Thymus (tissue), 11 donors: ENCODE data around the gene N4BP2L1. TPM values are rescaled to one million over a fixed set of nuclear protein-coding genes. Genes with fewer than 3 reads are reported as not detected.

Source experiments
- DNase-seq, 9 donors: peaks; one replicate each; pipeline ENCODE4 v3.0.0-alpha.2; 2013; ENCODE audit warnings: low spot score in 9 of 9, low read depth in 6 of 9, missing footprints in 1 of 9
- H3K27ac ChIP-seq, 2 donors: one replicate each; pipeline ENCODE4 v1.5.1; 2013; ENCODE audit warnings: control low read depth in 1 of 2, low read depth in 1 of 2, low read length in 1 of 2, mild to moderate bottlenecking in 1 of 2, moderate library complexity in 1 of 2
- H3K27me3 ChIP-seq, 2 donors: one replicate each; pipeline ENCODE4 v1.5.1; 2013; ENCODE audit warnings: low read length in 1 of 2; ENCODE audit not compliant: control insufficient read depth in 2 of 2, insufficient read depth in 1 of 2
- H3K36me3 ChIP-seq, 2 donors: one replicate each; pipeline ENCODE4 v1.5.1; 2013; ENCODE audit warnings: low read length in 1 of 2, mild to moderate bottlenecking in 1 of 2, moderate library complexity in 1 of 2; ENCODE audit not compliant: control insufficient read depth in 2 of 2, insufficient read depth in 2 of 2
- H3K4me1 ChIP-seq, 2 donors: one replicate each; pipeline ENCODE4 v1.5.1; 2013; ENCODE audit warnings: low read length in 2 of 2; ENCODE audit not compliant: control insufficient read depth in 2 of 2, insufficient read depth in 2 of 2
- H3K4me3 ChIP-seq, 2 donors: one replicate each; pipeline ENCODE4 v1.5.1; 2013; ENCODE audit warnings: low read length in 2 of 2, control low read depth in 1 of 2, mild to moderate bottlenecking in 1 of 2
- H3K9me3 ChIP-seq, 2 donors: one replicate each; pipeline ENCODE4 v1.5.1; 2013; ENCODE audit warnings: low read length in 1 of 2, mild to moderate bottlenecking in 1 of 2; ENCODE audit not compliant: control insufficient read depth in 2 of 2, insufficient read depth in 1 of 2
- WGBS: extraction: QIAGEN DNeasy Blood & Tissue Kit; methylation state at CpG from one replicate; pipeline ENCODE4 v1.1.7; 2013; 5-methylcytosine and 5-hydroxymethylcytosine counted together
- polyA plus RNA-seq: library from polyadenylated mRNA; stranded (reverse); fragments of 200-250 nt; gene quantifications from one replicate; pipeline ENCODE4 v1.2.3, GENCODE V29; 2013
- total RNA-seq: library from RNA; stranded (reverse); fragments of 120-200 nt; gene quantifications from one replicate; pipeline ENCODE4 v1.2.4, GENCODE V29; 2013
- donor health status: healthy.

The N4BP2L1 gene
- total and polyA plus RNA-seq, 2 donors = 33.5 to 75.7 TPM

DNA sequence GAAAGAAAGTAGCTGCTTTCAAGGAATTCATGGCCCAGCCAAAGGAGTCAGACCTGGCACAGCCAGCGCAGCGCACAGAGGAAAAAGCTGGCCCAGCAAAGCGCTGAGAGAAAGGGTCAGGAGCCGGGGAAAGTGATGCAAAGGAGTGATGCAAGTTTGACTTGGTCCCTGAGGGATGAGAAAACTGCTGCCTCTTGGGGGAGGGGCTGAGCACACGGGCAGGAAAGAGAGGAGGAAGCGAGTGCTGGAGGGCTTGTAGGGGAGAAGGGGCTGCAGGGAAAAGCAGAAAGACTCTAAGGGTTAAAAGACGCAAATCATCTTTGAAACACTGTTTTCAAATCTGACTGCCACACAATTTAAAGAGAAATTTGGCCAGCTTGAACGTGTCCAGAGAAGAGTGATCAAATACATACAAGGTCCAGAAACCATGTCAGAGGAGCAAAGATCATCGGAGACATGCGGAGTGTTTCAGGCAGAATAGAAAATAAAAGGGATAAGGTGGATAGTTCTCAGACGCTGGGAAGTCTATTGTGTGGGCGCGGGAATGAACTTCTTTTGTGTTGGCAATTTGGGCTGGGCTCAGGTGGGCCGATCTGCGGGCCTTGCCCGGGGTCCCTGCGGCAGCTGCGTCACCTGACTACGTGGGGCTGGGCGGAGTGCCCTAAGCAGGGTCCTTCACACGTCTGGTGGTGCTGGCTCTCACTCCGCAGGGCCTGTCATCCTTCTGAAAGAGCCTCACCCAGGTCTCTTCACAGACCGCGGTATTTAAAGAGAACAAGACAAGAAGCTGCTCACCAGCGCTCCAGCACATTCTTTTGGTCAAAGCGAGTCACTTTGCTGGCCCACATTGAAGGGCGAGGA lies 18.1 kb downstream of the N4BP2L1 start:
- peak overlapping the region in 1 of 2 donors; percentile 42 for H3K27ac ChIP-seq
- DNase-seq = no peak
- H3K9me3 ChIP-seq = no peaks in the 10 kb centered on the region
- WGBS = 82% methylated on average over 27 of the region's 27 CpGs
- H3K36me3 ChIP-seq = peaks cover 4 to 13% of the 10 kb centered on the region in 2 donors
- no peaks in the 10 kb centered on the region for H3K27me3 ChIP-seq
- no peak overlapping the region for H3K4me3 ChIP-seq
- peaks cover 2 to 17% of the 10 kb centered on the region in 2 donors for H3K4me1 ChIP-seq

DNA sequence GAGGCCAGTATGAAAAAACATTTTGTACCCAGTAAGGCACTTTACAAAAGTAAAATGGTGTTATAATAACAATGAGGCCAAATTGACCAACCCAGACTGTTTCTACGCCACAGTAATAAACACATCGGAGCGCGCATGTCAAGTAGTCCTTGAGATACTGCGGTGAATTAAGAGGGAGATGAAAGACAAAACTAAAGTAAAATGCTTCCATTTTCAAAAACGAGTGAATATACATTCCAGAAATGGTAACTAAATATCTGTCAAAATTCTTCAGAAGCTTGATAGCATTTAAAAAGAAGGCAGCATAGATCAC lies 19.0 kb downstream of the N4BP2L1 start:
- Histone ChIP-seq H3K4me3 (no peak overlapping the region), H3K27ac (peak overlapping the region in 1 of 2 donors; percentile 1), H3K36me3 (peaks cover 7 to 13% of the 10 kb centered on the region in 2 donors), H3K27me3 (no peaks in the 10 kb centered on the region), H3K9me3 (no peaks in the 10 kb centered on the region), H3K4me1 (peaks cover 2 to 17% of the 10 kb centered on the region in 2 donors)
- DNase-seq = no peak
- WGBS = 96% methylated on average over 6 of the region's 6 CpGs

DNA sequence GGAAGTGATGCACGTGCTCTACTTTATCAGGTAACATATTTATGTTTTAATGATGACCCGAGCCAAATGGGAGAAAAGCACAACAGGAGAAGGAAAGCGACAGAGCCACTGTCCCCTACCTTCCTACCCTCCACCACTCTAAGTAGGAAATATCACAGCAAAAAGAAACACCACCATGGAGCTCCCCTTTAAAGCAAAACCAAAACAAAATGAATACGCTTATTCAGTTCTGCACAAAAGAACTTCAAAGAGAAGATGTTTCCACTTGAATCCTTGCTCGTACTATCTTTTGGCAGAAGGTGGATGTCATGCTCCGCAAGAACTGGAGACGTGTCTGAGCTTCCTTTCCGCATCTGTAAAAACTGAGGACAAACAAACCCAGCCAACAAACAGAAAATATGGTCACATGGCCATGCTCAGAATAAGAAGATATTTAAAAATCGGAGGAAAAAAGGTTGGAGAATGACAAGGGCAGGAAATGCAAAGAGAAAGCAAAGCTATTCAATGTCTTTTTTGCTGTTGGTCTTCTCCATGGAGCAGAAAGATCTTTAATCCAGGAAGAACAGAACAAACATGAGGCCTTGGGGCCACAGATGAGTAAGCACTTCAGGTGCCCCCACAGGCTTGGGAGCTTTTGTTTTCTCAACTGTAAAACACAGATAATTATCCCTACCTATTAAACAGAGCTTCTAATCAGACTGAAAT lies 19.5 kb downstream of the N4BP2L1 start:
- Histone ChIP-seq H3K4me1 (peaks cover 2 to 17% of the 10 kb centered on the region in 2 donors), H3K36me3 (peaks cover 7 to 13% of the 10 kb centered on the region in 2 donors), H3K4me3 (no peak overlapping the region), H3K9me3 (no peaks in the 10 kb centered on the region), H3K27me3 (no peaks in the 10 kb centered on the region), H3K27ac (peak overlapping the region in 1 of 2 donors; percentile 13)
- WGBS = 93% methylated on average over 9 of the region's 9 CpGs
- DNase-seq = no peak

DNA sequence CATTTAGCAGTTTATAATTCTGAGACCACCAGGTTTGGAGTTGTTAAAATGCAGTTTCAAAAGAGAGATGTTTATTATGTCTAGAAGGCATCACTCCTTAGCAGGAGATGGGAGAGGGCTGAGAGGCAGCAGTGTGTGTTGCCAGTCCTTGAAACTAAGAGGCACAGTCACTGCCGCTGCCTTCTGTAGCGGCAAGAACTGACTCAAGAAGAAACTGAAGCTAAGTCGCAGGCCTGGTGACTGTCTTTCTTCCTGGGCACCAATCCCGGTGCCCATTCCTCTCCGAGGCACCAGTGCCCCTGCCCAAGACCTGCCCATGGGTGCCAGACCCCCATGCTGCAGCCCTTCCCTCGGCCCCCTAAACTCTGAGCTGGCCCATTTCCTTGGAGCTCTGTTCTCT lies 20.1 kb downstream of the N4BP2L1 start:
- H3K36me3 ChIP-seq = peaks cover 11 to 17% of the 10 kb centered on the region in 2 donors
- H3K4me1 ChIP-seq = peaks cover 2 to 17% of the 10 kb centered on the region in 2 donors
- no peaks in the 10 kb centered on the region for H3K27me3 ChIP-seq
- H3K27ac ChIP-seq = peak overlapping the region in 1 of 2 donors; percentile 13
- DNase-seq = no peak
- H3K9me3 ChIP-seq = no peaks in the 10 kb centered on the region
- H3K4me3 ChIP-seq = no peak overlapping the region
- WGBS = 97% methylated on average over 6 of the region's 6 CpGs

DNA sequence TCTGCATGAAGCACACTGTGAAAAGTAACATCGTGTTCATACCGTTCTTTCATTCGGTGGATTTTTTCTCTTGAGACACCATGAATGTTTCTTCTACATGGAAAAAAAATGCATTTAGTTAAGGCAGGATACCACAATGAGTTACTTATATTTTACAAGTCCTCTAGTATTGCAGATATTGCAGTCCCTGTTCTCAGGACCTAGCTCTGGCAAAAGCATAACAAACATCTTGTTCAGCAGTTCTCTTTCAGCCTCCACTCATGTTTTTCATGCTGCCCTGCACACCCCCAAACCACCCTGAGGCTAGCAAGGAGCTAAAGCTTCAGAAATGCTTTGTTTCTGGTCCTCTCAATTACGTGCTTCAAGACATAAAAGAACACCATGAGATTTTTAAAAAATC lies 24.8 kb downstream of the N4BP2L1 start:
- Histone ChIP-seq H3K27me3 (no peaks in the 10 kb centered on the region), H3K4me3 (no peak overlapping the region), H3K9me3 (no peaks in the 10 kb centered on the region), H3K27ac (no peak overlapping the region), H3K36me3 (peaks cover 21 to 32% of the 10 kb centered on the region in 2 donors), H3K4me1 (peaks cover under 1 to 3% of the 10 kb centered on the region in 2 donors)
- no peak for DNase-seq
- 96% methylated on average over 4 of the region's 4 CpGs for WGBS

DNA sequence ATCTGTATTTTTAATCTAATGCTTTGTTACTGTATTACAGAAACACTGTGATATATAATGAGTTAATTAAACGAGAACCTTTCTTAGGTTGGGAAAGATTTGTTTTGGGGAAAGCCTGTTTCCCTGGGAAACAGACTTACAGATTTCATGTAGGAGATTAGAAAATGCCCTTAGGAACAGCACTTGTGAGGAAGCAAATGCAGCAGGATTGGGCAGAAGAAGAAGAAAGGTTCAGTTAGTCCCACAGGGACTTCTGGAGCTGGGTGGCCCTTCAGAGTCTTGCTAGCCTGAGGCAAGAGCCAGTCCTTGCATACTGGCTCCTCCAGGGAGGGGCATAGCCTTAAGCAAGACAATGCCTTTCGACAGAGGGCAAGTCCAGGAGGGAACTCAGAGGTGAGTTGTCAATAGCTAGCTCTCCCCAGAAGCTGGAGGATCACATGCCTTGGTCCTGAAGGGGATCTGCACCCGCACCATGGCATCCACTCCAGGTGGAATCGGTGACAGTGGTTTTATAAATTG lies 36.8 kb downstream of the N4BP2L1 start:
- Histone ChIP-seq H3K27ac (no peak overlapping the region), H3K27me3 (no peaks in the 10 kb centered on the region), H3K4me1 (peaks cover 7 to 8% of the 10 kb centered on the region in 2 donors), H3K36me3 (peaks cover 0 to 2% of the 10 kb centered on the region in 2 donors), H3K4me3 (no peak overlapping the region), H3K9me3 (no peaks in the 10 kb centered on the region)
- no peak for DNase-seq
- 58% methylated on average over 4 of the region's 4 CpGs for WGBS

DNA sequence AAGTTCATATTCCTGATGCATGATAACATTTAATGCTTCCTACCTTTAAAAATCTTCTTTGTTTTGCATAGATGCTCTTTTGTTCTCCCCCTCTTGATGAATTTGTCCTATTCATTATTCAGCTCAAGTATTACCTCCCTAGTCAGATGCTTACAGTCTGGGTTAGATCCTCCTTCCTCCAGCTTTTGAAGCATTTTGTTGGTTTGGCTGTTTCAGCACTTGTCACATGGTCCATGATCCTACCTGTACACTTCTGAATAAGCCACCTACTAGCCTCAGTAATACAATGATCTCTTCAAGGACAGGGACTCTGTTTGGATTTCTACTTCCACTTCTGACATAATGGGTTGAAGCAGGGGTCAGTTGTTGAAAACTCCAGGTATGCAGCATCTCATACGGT lies 37.4 kb downstream of the N4BP2L1 start:
- no peak for DNase-seq
- Histone ChIP-seq H3K4me1 (peaks cover 7 to 8% of the 10 kb centered on the region in 2 donors), H3K27me3 (no peaks in the 10 kb centered on the region), H3K9me3 (no peaks in the 10 kb centered on the region), H3K36me3 (peaks cover 0 to 2% of the 10 kb centered on the region in 2 donors), H3K27ac (no peak overlapping the region), H3K4me3 (no peak overlapping the region)
- 88% methylated on average over 1 of the region's 1 CpG for WGBS

DNA sequence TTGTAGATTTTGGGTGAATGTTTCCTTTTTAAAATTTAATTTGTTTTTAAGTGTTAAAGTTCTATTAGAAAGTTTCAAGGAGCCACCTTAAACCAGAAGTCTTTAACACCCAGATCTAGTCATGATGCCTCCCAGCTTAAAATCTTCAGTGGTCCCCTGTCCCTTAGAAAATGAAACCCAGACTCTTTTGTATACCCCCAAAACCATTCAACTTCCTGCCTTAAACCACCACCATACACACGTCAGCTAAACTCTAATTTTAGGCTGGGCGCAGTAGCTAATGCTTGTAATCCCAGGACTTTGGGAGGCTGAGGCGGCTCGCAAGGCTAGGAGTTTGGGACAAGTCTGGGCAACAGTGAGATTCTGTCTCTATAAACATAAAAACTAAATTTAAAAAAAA lies 37.9 kb downstream of the N4BP2L1 start:
- DNase-seq = peak in 2 of 9 donors; percentile 26 to 54
- 23% methylated on average over 4 of the region's 4 CpGs for WGBS

DNA sequence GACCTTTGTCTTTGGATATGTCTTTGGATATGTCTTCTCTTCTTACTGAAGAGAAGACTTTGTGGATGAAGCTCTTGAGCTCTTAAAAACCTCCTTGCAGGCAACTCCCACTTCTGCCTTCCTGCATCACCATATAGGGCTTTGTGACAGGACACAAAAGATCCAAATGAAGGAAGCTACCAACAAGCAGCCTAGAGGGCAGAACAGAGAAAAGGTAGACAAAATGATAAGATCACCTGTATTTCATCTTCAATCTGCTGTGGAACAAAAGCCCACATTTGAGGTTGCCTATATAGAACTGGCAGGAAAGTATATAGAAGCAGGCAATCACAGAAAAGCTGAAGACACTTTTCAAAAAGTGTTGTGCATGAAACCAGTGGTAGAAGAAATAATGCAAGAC lies 42.5 kb downstream of the N4BP2L1 start:
- Histone ChIP-seq H3K36me3 (peaks cover 0 to 13% of the 10 kb centered on the region in 2 donors), H3K9me3 (no peaks in the 10 kb centered on the region), H3K4me3 (no peak overlapping the region), H3K27me3 (no peaks in the 10 kb centered on the region), H3K27ac (no peak overlapping the region), H3K4me1 (peaks cover 3 to 7% of the 10 kb centered on the region in 2 donors)
- DNase-seq = peak in 5 of 9 donors; percentile 10 to 54 (median 25)

More for the DNA sequence above, 37.9 kb downstream of the N4BP2L1 start:
- H3K27ac ChIP-seq = no peak overlapping the region
- H3K36me3 ChIP-seq = peaks cover 0 to 3% of the 10 kb centered on the region in 2 donors
- H3K4me3 ChIP-seq = no peak overlapping the region
- H3K4me1 ChIP-seq = peaks cover 7 to 8% of the 10 kb centered on the region in 2 donors
- no peaks in the 10 kb centered on the region for H3K9me3 ChIP-seq
- no peaks in the 10 kb centered on the region for H3K27me3 ChIP-seq
